Measurements from ENCODE around the gene TEKT2. TPM values are rescaled to one million over a fixed set of nuclear protein-coding genes. Genes with fewer than 3 reads are reported as not detected.

The TEKT2 gene
- total and polyA plus RNA-seq, 4 donors: 10.2 to 40.2 (median 16.5) TPM

GRCh38 chr1:36116901-36117300 lies 33.0 kb downstream of the TEKT2 start:
- no peaks in the 10 kb centered on the region for H3K27me3 ChIP-seq (ENCODE audit: control insufficient read depth in 3 of 3, insufficient read depth in 3 of 3, low read length in 2 of 3)
- H3K27ac ChIP-seq (ENCODE audit: low read depth in 1 of 2, low read length in 1 of 2): no peak overlapping the region
- 92% methylated on average over 5 of the region's 5 CpGs for WGBS, 2 donors
- H3K36me3 ChIP-seq (ENCODE audit: control insufficient read depth in 4 of 4, insufficient read depth in 4 of 4, low read length in 4 of 4): no peaks in the 10 kb centered on the region
- H3K4me3 ChIP-seq: no peak overlapping the region
- DNase-seq (no peak), ATAC-seq (ENCODE audit: insufficient read depth, low FRiP score) (no peak)
- no peak overlapping the region for H3K9ac ChIP-seq (ENCODE audit: insufficient read depth in 1 of 2, low read length in 2 of 2)
- peaks cover 0 to 11% (median 0%) of the 10 kb centered on the region in 5 donors for H3K4me1 ChIP-seq (ENCODE audit: control insufficient read depth in 5 of 5, insufficient read depth in 5 of 5, low read length in 5 of 5)
- no peak for TF ChIP-seq CTCF (IDR thresholded peaks at IDR 0.05; ENCODE audit: control extremely low read depth, extremely low read depth)
- no peaks in the 10 kb centered on the region for H3K9me3 ChIP-seq (ENCODE audit: control insufficient read depth in 4 of 4, insufficient read depth in 3 of 4, low read length in 3 of 4)

- H3K9ac ChIP-seq (ENCODE audit: insufficient read depth in 1 of 2, low read length in 2 of 2): no peak overlapping the region
- DNase-seq (no peak), ATAC-seq (ENCODE audit: insufficient read depth, low FRiP score) (no peak)
- no peaks in the 10 kb centered on the region for H3K36me3 ChIP-seq (ENCODE audit: control insufficient read depth in 4 of 4, insufficient read depth in 4 of 4, low read length in 4 of 4)
- H3K9me3 ChIP-seq (ENCODE audit: control insufficient read depth in 4 of 4, insufficient read depth in 3 of 4, low read length in 3 of 4): no peaks in the 10 kb centered on the region
- 76 to 80% methylated on average over 10 of the region's 10 CpGs for WGBS, 2 donors
- H3K27ac ChIP-seq (ENCODE audit: low read depth in 1 of 2, low read length in 1 of 2): no peak overlapping the region
- no peak overlapping the region for H3K4me3 ChIP-seq
- TF ChIP-seq CTCF (IDR thresholded peaks at IDR 0.05; ENCODE audit: control extremely low read depth, extremely low read depth): no peak
- peaks cover 0 to 8% (median 0%) of the 10 kb centered on the region in 3 donors for H3K27me3 ChIP-seq (ENCODE audit: control insufficient read depth in 3 of 3, insufficient read depth in 3 of 3, low read length in 2 of 3)
- peaks cover 0 to 11% (median 0%) of the 10 kb centered on the region in 5 donors for H3K4me1 ChIP-seq (ENCODE audit: control insufficient read depth in 5 of 5, insufficient read depth in 5 of 5, low read length in 5 of 5)
Measured at GRCh38 chr1:36118447-36119204, 34.7 kb downstream of the TEKT2 start.

- Histone ChIP-seq H3K9me3 (ENCODE audit: control insufficient read depth in 4 of 4, insufficient read depth in 3 of 4, low read length in 3 of 4) (no peaks in the 10 kb centered on the region), H3K27ac (ENCODE audit: low read depth in 1 of 2, low read length in 1 of 2) (peak overlapping the region in 1 of 2 donors; percentile 1), H3K36me3 (ENCODE audit: control insufficient read depth in 4 of 4, insufficient read depth in 4 of 4, low read length in 4 of 4) (no peaks in the 10 kb centered on the region), H3K9ac (ENCODE audit: insufficient read depth in 1 of 2, low read length in 2 of 2) (no peak overlapping the region), H3K4me3 (no peak overlapping the region), H3K27me3 (ENCODE audit: control insufficient read depth in 3 of 3, insufficient read depth in 3 of 3, low read length in 2 of 3) (peaks cover 0 to 16% (median 1%) of the 10 kb centered on the region in 3 donors), H3K4me1 (ENCODE audit: control insufficient read depth in 5 of 5, insufficient read depth in 5 of 5, low read length in 5 of 5) (peaks cover 0 to 11% (median 0%) of the 10 kb centered on the region in 5 donors)
- 51 to 65% methylated on average over 9 of the region's 9 CpGs for WGBS, 2 donors
- ATAC-seq (ENCODE audit: insufficient read depth, low FRiP score) (no peak), DNase-seq (no peak)
- no peak for TF ChIP-seq CTCF (IDR thresholded peaks at IDR 0.05; ENCODE audit: control extremely low read depth, extremely low read depth)
Measured at GRCh38 chr1:36119456-36119855, 35.6 kb downstream of the TEKT2 start.
